H9 (cell line): ENCODE measurements around the gene TCF4. TPM values are rescaled to one million over a fixed set of nuclear protein-coding genes. Genes with fewer than 3 reads are reported as not detected.

Source experiments
- DNase-seq: peaks from one replicate; pipeline ENCODE4 v3.0.0-alpha.2; 2017
- H2AFZ ChIP-seq: one replicate; pipeline ENCODE4 v1.6.1; 2013; ENCODE audit warnings: mild to moderate bottlenecking, low read length, control low read depth, moderate library complexity
- H2AK5ac ChIP-seq: 2 replicates; pipeline ENCODE4 v1.6.1; 2013; ENCODE audit warnings: low read length, control low read depth, mixed read lengths; ENCODE audit not compliant: insufficient read length
- H2BK120ac ChIP-seq: one replicate; pipeline ENCODE4 v1.6.1; 2013; ENCODE audit warnings: low read depth, mild to moderate bottlenecking, low read length, control low read depth, inconsistent platforms; ENCODE audit not compliant: poor library complexity, severe bottlenecking
- H2BK12ac ChIP-seq: 2 replicates; pipeline ENCODE4 v1.6.1; 2013; ENCODE audit warnings: low read length, control low read depth, mixed read lengths, low read depth; ENCODE audit not compliant: insufficient read length
- H2BK15ac ChIP-seq: 2 replicates; pipeline ENCODE4 v1.6.1; 2013; ENCODE audit warnings: low read depth, low read length, control low read depth
- H2BK20ac ChIP-seq: one replicate; pipeline ENCODE4 v1.6.1; 2013; ENCODE audit warnings: low read depth, mild to moderate bottlenecking, low read length, control low read depth, inconsistent platforms; ENCODE audit not compliant: poor library complexity, severe bottlenecking
- H2BK5ac ChIP-seq: 2 replicates; pipeline ENCODE4 v1.6.1; 2013; ENCODE audit warnings: low read length, control low read depth, mixed read lengths; ENCODE audit not compliant: insufficient read length
- H3K14ac ChIP-seq: 2 replicates; pipeline ENCODE4 v1.6.1; 2013; ENCODE audit warnings: low read length, control low read depth; ENCODE audit not compliant: insufficient read depth
- H3K18ac ChIP-seq: 2 replicates; pipeline ENCODE4 v1.6.1; 2013; ENCODE audit warnings: low read depth, mild to moderate bottlenecking, mixed read lengths, low read length, control low read depth; ENCODE audit not compliant: insufficient read length
- H3K23ac ChIP-seq: 2 replicates; pipeline ENCODE4 v1.6.1; 2013; ENCODE audit warnings: low read length, control low read depth, mixed read lengths, low read depth; ENCODE audit not compliant: insufficient read length
- H3K23me2 ChIP-seq: 2 replicates; pipeline ENCODE4 v1.6.1; 2013; ENCODE audit warnings: low read depth, mild to moderate bottlenecking, mixed read lengths, low read length, control low read depth; ENCODE audit not compliant: insufficient read length, poor library complexity, severe bottlenecking
- H3K27ac ChIP-seq: 2 replicates; pipeline ENCODE4 v1.5.1; 2013; ENCODE audit warnings: low read length, control low read depth, mixed read lengths, low read depth; ENCODE audit not compliant: insufficient read length
- H3K27me3 ChIP-seq: 2 replicates; pipeline ENCODE4 v1.6.1; 2013; ENCODE audit warnings: low read length, control low read depth, inconsistent platforms; ENCODE audit not compliant: insufficient read depth
- H3K4ac ChIP-seq: 2 replicates; pipeline ENCODE4 v1.6.1; 2013; ENCODE audit warnings: low read depth, mild to moderate bottlenecking, control low read depth, inconsistent platforms, low read length, moderate library complexity
- H3K4me1 ChIP-seq: 2 replicates; pipeline ENCODE4 v1.6.1; 2013; ENCODE audit warnings: low read length, control low read depth, inconsistent platforms; ENCODE audit not compliant: insufficient read depth
- H3K4me2 ChIP-seq: 2 replicates; pipeline ENCODE4 v1.6.1; 2013; ENCODE audit warnings: low read length, control low read depth, mixed read lengths; ENCODE audit not compliant: insufficient read length, insufficient read depth
- H3K56ac ChIP-seq: 2 replicates; pipeline ENCODE4 v1.6.1; 2013; ENCODE audit warnings: low read depth, mild to moderate bottlenecking, mixed read lengths, low read length, control low read depth; ENCODE audit not compliant: insufficient read length
- H3K79me1 ChIP-seq: 2 replicates; pipeline ENCODE4 v1.6.1; 2013; ENCODE audit warnings: low read depth, mild to moderate bottlenecking, moderate library complexity, low read length, control low read depth, inconsistent platforms; ENCODE audit not compliant: insufficient read depth, poor library complexity, severe bottlenecking
- H3K79me2 ChIP-seq: 2 replicates; pipeline ENCODE4 v1.6.1; 2013; ENCODE audit warnings: low read length, control low read depth, inconsistent platforms; ENCODE audit not compliant: insufficient read depth
- H3K9ac ChIP-seq: 2 replicates; pipeline ENCODE4 v1.6.1; 2013; ENCODE audit warnings: low read length, control low read depth, mixed read lengths; ENCODE audit not compliant: insufficient read length; ENCODE audit errors: extremely low read depth
- H3K9me3 ChIP-seq: one replicate; pipeline ENCODE4 v1.6.1; 2013; ENCODE audit warnings: low read depth, low read length, inconsistent platforms; ENCODE audit not compliant: control insufficient read depth
- H3T11ph ChIP-seq: one replicate; pipeline ENCODE4 v1.6.1; 2013; ENCODE audit warnings: mild to moderate bottlenecking, low read length, control low read depth, inconsistent platforms
- H4K20me1 ChIP-seq: one replicate; pipeline ENCODE4 v1.6.1; 2013; ENCODE audit not compliant: control insufficient read depth, insufficient read length, insufficient read depth
- H4K5ac ChIP-seq: 2 replicates; pipeline ENCODE4 v1.6.1; 2013; ENCODE audit warnings: low read depth, mild to moderate bottlenecking, mixed read lengths, low read length, control low read depth; ENCODE audit not compliant: insufficient read length
- H4K8ac ChIP-seq: replicated peaks from 2 replicates; pipeline ENCODE4 v1.6.1; 2013; ENCODE audit warnings: low read length, control low read depth, mixed read lengths, low read depth; ENCODE audit not compliant: insufficient read length
- H4K91ac ChIP-seq: 2 replicates; pipeline ENCODE4 v1.6.1; 2013; ENCODE audit warnings: low read depth, mild to moderate bottlenecking, moderate library complexity, mixed read lengths, low read length, control low read depth; ENCODE audit not compliant: insufficient read length
- H3K27ac Mint-ChIP-seq, 3 experiments: 2 replicates in 2 of 3; 3 replicates in 1 of 3; pipeline ENCODE4 v1.8.0; 2020 to 2021; ENCODE audit warnings: mixed read lengths in 3 of 3, mild to moderate bottlenecking in 1 of 3, moderate library complexity in 1 of 3
- H3K27me3 Mint-ChIP-seq: 2 replicates; pipeline ENCODE4 v1.8.0; 2021; ENCODE audit warnings: low read depth, mild to moderate bottlenecking, moderate library complexity, mixed read lengths
- H3K36me3 Mint-ChIP-seq, 3 experiments: 2 replicates in 2 of 3; 3 replicates in 1 of 3; pipeline ENCODE4 v1.8.0; 2020 to 2021; ENCODE audit warnings: low read depth in 3 of 3, mixed read lengths in 3 of 3; ENCODE audit not compliant: insufficient read depth in 1 of 3
- H3K4me1 Mint-ChIP-seq, 2 experiments: 2 replicates each; pipeline ENCODE4 v1.8.0; 2020; ENCODE audit warnings: mixed read lengths in 2 of 2
- H3K4me3 Mint-ChIP-seq, 2 experiments: 2 replicates in 1 of 2; 3 replicates in 1 of 2; pipeline ENCODE4 v1.8.0; 2020 to 2021; ENCODE audit warnings: mild to moderate bottlenecking in 2 of 2, mixed read lengths in 2 of 2, moderate library complexity in 1 of 2
- H3K9me3 Mint-ChIP-seq, 2 experiments: 2 replicates in 1 of 2; 3 replicates in 1 of 2; pipeline ENCODE4 v1.8.0; 2020; ENCODE audit warnings: mild to moderate bottlenecking in 2 of 2, mixed read lengths in 2 of 2, moderate library complexity in 1 of 2
- WGBS: extraction: QIAGEN DNeasy Blood & Tissue Kit; methylation state at CpG from one replicate; pipeline ENCODE4 v1.1.7; 2013; ENCODE audit warnings: missing lambda C conversion rate, low lambda C conversion rate, mixed read lengths; ENCODE audit not compliant: insufficient read length; ENCODE audit errors: extremely low coverage; 5-methylcytosine and 5-hydroxymethylcytosine counted together
- total RNA-seq: library from RNA; stranded (reverse); gene quantifications from 2 replicates; pipeline ENCODE4 v1.2.1, GENCODE V29; 2021
- TF ChIP-seq, protein P1 (sequence below): fragments of 200-600 bp; sonication (generic); conservative IDR thresholded peaks from 3 replicates; pipeline ENCODE4 v1.8.0; 2021; ENCODE audit warnings: antibody characterized with exemption, mild to moderate bottlenecking

Gene TCF4
- total RNA-seq, 1 experiment from 2014 or later, result 99.4 TPM

- Histone ChIP-seq H3K27me3 (no peaks in the 10 kb centered on the region), H2BK15ac (no peak overlapping the region), H2AK5ac (no peak overlapping the region), H3K23me2 (no peaks in the 10 kb centered on the region), H3T11ph (no peak overlapping the region), H3K79me1 (no peaks in the 10 kb centered on the region), H2BK20ac (no peak overlapping the region), H2AFZ (no peak overlapping the region), H4K5ac (no peak overlapping the region), H2BK120ac (no peak overlapping the region), H3K27ac (no peak overlapping the region), H3K4me2 (no peak overlapping the region), H4K8ac (no peak overlapping the region), H4K20me1 (no peaks in the 10 kb centered on the region), H2BK5ac (no peak overlapping the region), H3K23ac (no peak overlapping the region), H3K4ac (no peak overlapping the region), H3K9me3 (no peaks in the 10 kb centered on the region), H3K79me2 (no peaks in the 10 kb centered on the region), H3K18ac (no peak overlapping the region), H4K91ac (no peak overlapping the region), H3K4me1 (no peaks in the 10 kb centered on the region; the same call in 1 of the 2 replicates), H3K9ac (no peak overlapping the region), H3K14ac (no peak overlapping the region), H2BK12ac (no peak overlapping the region), H3K56ac (no peak overlapping the region)
- H3K27ac Mint-ChIP-seq, result no peak overlapping the region
- no CpG with 5 or more reads among the region's 4 CpGs for WGBS
- TF ChIP-seq, protein P1, sequence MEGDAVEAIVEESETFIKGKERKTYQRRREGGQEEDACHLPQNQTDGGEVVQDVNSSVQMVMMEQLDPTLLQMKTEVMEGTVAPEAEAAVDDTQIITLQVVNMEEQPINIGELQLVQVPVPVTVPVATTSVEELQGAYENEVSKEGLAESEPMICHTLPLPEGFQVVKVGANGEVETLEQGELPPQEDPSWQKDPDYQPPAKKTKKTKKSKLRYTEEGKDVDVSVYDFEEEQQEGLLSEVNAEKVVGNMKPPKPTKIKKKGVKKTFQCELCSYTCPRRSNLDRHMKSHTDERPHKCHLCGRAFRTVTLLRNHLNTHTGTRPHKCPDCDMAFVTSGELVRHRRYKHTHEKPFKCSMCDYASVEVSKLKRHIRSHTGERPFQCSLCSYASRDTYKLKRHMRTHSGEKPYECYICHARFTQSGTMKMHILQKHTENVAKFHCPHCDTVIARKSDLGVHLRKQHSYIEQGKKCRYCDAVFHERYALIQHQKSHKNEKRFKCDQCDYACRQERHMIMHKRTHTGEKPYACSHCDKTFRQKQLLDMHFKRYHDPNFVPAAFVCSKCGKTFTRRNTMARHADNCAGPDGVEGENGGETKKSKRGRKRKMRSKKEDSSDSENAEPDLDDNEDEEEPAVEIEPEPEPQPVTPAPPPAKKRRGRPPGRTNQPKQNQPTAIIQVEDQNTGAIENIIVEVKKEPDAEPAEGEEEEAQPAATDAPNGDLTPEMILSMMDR, result no peak
- peaks cover 9 to 12% of the 10 kb centered on the region in 2 experiments for H3K4me1 Mint-ChIP-seq
- no peak for DNase-seq
- no peak overlapping the region for H3K4me3 Mint-ChIP-seq
- H3K27me3 Mint-ChIP-seq, result no peaks in the 10 kb centered on the region
- H3K9me3 Mint-ChIP-seq, result peaks cover 0 to 3% of the 10 kb centered on the region in 2 experiments; a peak in 1 of 5 replicates
- peaks cover 13 to 53% (median 44%) of the 10 kb centered on the region in 3 experiments for H3K36me3 Mint-ChIP-seq
Measured at GRCh38 chr18:55258088-55258487, 329.9 kb downstream of the TCF4 start.
